Esophagus muscularis mucosa (tissue), 3 donors: ENCODE results near the gene TACC2.

Experiments
- POLR2AphosphoS5 ChIP-seq, 2 donors: sonication (generic); formaldehyde crosslinking; IDR thresholded peaks; one replicate each; pipeline ENCODE4 v1.6.1; 2017; ENCODE audit warnings: antibody characterized with exemption in 2 of 2
- TF ChIP-seq, protein P1 (sequence below), 3 experiments: fragments of 200-600 bp in 2 of 3; fragments of 450-650 bp in 1 of 3; sonication (generic) in 2 of 3; IDR thresholded peaks; one replicate each; pipeline ENCODE4 v1.5.1; 2017 to 2019; ENCODE audit warnings: antibody characterized with exemption in 3 of 3, mild to moderate bottlenecking in 2 of 3, moderate library complexity in 1 of 3

DNA sequence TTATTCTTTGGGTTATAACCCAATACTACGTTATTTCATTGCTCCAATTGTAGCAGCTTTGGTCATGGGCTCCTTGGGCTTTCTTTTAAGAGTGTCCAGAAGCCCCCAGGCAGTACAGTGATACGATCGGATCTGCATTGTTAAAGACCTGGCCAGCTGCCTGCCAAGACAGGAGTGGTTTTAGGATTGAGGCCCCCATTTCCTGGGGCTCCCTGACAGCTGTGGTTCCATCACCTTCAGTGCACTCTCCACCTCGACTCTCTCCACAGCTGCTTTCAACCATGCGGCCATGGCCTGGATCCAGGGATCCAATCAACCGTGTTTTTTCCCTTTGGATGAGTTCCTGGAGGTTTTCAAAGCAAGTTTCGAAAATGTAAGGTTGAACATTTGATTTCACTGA is 158.7 kb downstream of the TACC2 start:
- TF ChIP-seq, protein P1, sequence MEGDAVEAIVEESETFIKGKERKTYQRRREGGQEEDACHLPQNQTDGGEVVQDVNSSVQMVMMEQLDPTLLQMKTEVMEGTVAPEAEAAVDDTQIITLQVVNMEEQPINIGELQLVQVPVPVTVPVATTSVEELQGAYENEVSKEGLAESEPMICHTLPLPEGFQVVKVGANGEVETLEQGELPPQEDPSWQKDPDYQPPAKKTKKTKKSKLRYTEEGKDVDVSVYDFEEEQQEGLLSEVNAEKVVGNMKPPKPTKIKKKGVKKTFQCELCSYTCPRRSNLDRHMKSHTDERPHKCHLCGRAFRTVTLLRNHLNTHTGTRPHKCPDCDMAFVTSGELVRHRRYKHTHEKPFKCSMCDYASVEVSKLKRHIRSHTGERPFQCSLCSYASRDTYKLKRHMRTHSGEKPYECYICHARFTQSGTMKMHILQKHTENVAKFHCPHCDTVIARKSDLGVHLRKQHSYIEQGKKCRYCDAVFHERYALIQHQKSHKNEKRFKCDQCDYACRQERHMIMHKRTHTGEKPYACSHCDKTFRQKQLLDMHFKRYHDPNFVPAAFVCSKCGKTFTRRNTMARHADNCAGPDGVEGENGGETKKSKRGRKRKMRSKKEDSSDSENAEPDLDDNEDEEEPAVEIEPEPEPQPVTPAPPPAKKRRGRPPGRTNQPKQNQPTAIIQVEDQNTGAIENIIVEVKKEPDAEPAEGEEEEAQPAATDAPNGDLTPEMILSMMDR (IDR thresholded peaks at IDR 0.05) = no peak
- TF ChIP-seq POLR2AphosphoS5 (IDR thresholded peaks at IDR 0.05) = peak in 1 of 2 donors; percentile 31
